ENCODE results near the gene FBXW7. TPM values are rescaled to one million over a fixed set of nuclear protein-coding genes. Genes with fewer than 3 reads are reported as not detected.
"Not testable (repeated sequence)": the region's sequence is repeated elsewhere in the genome, so short reads cannot be mapped to it uniquely, and the experiment has no call there.

Gene FBXW7
- total RNA-seq, 1 donor from 2014 or later, result 105 TPM

DNA sequence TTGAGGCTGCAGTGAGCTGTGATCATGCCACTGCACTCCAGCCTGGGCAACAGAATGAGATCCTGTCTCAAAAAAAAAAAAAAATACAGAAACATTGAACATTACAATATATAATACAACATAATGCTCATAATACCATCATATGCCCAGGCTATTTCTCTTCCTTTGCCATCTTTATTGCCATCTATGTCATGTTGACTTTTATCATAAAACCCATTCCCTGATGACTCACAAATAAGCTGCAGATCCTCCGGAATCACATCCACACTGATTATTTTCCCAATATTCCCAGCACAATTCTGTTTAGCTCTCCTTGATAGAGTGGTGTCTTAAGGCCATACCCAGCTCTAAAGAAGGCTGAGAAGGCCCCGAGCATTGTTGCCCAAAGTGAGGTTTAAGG lies 9.2 kb upstream of the FBXW7 start:
- DNase-seq, result no peak

GRCh38 chr4:152544533-152544932 lies 8.6 kb upstream of the FBXW7 start:
- DNase-seq, result not testable (repeated sequence)

DNA sequence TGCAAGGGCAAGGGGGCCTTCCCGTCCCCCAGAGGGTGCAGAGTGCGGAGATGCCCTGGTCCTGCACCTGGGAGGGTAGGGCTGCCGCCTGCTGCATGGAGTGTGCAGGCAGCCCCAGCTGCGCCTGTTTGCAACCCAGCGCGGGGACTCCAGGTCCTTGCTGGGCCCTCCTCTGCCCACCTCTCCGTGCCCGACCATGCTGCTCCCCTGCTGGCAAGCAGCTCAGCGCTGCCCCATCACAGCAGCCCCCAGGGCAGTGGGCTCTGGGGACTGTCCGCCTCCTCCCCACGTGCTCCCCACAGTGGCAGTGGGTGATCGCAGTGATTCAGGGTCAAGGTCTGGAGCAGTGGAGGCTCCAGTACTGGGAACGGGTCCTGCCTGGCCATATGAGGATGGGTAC lies 5.0 kb upstream of the FBXW7 start:
- DNase-seq, result no peak

DNA sequence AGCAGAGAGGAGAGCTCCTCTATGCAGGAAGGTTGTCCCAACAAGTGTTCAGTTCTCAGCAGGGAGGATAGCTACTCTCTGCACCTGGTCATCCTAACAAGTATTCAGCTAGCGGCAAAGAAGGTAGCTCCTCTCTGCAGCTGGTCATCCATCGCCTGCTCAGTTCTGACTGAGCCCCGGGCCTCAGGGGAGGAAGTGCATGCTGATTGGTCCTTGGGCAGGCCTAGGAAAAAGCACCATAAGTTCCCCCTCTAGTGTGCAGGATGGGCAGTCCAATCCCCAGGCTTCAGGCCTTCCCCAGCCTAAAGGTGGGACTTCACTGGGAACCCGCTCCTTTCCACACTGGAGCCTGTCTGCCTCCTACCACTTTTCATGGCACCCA lies 4.4 kb upstream of the FBXW7 start:
- no peak for DNase-seq

- DNase-seq, result no peak
Measured at GRCh38 chr4:152539556-152540292, 3.8 kb upstream of the FBXW7 start.

DNA sequence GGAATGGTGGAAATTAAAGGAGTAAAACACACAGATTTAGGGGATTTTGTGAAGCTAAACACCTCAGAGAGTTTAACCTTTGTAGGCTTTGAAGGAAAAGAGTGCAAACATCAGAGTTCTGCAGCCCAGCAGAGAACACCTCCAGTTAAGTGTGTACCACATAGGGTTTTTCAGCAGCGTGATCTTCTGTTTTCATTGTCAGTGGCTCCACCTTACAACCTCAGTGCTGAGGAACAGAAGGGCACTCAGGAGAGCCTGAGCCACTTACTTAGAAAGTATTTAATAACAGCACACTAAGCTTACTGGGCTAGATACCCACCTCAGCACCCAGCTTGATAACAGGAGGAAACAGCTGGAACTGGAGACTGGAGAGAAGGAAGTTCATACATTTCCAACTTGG lies 2.0 kb upstream of the FBXW7 start:
- peak; percentile 17 for DNase-seq

GRCh38 chr4:152536545-152537182 lies 772 bp upstream of the FBXW7 start:
- peak; percentile 66 for DNase-seq

GRCh38 chr4:152535360-152535902 lies 461 bp downstream of the FBXW7 start:
- no peak for DNase-seq

DNA sequence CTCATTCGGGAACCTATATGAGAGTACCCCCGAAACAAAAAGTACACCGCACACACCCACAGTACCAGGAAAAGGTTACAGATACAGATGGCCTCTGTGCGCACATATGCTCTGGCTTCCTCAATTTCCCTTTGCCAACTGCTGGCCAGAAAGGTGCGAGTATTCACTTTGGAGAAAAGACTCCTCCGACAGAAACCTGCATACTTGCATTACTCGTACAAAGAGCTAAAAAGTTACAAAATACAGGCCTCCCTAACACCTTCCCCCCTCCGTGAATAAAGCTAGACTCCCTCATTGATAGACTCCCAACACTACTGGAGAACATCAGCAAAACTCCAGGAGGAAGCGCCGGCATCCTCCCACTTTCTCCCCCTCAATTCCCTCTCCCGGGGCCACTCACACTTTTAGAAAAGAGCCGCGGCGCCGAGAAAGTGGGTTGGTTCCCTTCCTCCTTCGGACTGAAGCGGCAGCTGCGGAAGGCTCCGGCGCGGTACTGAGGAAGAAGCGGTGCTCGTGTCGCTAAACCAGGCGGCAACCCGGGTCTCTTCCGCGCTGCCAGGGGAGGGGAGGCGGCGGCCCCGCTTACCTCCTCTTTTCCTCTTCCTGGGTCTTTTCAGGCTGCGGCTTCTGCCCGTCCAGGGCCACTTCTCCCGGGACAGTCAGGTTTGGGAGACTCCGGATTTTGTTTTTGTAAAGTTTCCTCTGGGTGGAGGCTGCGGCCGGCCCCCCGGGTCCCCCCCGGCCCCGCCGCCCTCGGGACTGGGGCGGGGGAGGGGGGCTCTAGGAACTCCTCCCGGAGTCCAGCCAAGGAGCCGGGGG lies 1.1 kb downstream of the FBXW7 start:
- DNase-seq, result peak; percentile 43

- peak; percentile 29 for DNase-seq
Measured at GRCh38 chr4:152531479-152531878, 4.4 kb downstream of the FBXW7 start.

- no peak for DNase-seq
Measured at GRCh38 chr4:152530600-152530999, 5.3 kb downstream of the FBXW7 start.

DNA sequence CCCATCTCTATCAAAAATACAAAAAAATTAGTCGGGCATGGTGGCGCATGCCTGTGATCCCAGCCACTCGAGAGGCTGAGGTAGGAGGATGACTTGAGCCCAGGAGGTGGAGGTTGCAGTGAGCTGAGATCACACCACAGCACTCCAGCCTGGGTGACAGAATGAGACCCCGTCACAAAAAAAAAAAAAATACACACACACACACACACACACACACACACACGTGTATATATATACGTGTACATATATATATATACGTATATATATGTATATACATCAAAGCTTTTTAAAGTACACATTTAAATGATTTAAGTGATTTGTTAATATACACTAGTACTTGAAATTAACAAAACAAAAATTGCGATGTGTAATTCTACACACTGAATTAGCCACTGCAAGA lies 6.0 kb downstream of the FBXW7 start:
- DNase-seq, result no peak

GRCh38 chr4:152528060-152528459 lies 7.8 kb downstream of the FBXW7 start:
- no peak for DNase-seq

DNA sequence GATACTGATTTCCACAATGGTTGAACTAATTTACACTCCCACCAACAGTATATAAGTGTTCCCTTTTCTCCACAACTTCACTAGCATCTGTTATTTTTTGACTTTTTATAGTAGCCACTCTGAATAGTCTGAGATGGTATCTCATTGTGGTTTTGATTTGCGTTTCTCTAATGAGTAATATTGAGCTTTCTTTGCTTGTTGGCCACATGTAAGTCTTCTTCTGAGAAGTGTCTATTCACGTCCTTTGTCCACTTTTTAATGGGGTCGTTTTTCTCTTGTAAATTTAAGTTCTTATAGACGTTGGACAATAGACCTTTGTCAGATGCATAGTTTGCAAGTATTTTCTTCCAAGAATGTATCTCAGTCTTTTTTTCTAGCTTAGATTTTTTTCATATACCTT lies 10.0 kb downstream of the FBXW7 start:
- DNase-seq, result no peak

DNA sequence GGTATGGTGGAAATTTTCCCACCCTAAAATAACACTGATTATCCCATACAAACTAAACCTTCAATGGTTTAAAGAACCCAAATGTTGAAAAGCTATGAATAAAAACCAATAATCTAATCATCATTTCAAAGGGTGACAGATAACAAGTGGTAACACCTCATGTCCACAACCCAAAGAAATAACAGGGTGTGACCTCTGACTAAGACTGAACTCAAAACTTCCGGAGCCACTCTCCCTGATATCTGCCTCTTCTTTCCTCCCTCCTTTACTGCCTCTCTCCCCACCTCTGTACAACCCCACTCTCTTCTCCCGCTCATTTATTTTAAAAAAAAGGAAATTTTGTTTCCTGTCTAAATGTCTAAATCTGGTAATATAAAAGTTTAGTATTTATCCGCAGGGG lies 11.5 kb downstream of the FBXW7 start:
- DNase-seq, result no peak

DNA sequence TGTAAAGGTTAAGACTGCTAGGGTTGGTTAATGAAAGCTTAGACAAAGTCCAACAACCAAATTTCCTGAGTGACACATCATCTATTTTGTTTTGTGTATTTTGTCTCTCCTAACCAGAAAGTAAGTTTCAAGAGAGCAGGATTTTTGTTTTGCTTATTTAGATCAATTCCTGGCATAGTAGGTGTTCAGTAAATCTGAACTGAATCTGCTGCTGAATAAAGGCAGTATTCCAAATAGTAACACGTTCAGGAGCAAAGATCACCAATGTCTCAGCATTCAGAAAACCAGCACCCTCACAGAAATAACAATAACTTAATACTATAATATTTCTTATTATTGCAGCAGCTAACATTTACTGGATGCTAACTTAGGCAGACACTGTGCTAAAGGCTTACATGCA lies 12.2 kb downstream of the FBXW7 start:
- DNase-seq, result no peak

GRCh38 chr4:152522754-152523153 lies 13.1 kb downstream of the FBXW7 start:
- DNase-seq, result no peak

GRCh38 chr4:152522245-152522644 lies 13.6 kb downstream of the FBXW7 start:
- no peak for DNase-seq

DNA sequence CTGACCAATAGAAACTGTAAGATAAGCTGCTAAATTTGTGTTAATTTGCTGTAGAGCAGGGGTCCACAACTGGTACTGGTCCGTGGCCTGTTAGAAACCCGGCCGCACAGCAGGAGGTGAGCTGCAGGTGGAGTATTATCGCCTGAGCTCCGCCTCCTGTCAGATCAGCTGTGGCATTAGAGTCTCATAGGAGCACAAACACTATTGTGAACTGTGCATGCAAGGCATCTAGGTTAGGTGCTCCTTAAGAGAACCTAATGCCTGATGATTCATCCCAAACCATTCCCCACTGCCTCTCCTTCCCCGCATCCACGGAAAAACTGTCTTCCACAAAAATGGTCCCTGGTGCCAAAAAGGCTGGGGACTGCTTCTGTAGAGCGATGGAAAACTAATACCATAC lies 19.7 kb downstream of the FBXW7 start:
- no peak for DNase-seq

GRCh38 chr4:152515678-152516077 lies 20.2 kb downstream of the FBXW7 start:
- DNase-seq, result no peak

DNA sequence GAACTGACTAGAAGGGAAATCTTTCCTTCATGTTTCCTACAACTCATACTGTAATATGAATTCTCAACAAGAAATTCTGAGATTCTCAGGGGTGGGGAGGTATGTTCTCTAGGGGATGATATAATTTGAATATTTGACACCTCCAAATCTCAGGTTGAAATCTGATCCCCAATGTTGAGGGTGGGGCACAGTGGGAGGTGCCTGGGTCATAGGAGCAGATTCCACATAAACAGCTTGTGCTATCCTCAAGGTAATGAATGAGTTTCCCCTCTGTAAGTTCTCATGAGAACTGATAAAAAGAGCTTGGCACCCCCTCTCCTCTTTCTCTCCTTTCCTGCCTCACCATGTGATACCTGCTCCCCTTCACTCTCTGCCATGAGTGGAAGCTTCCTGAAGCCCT lies 21.5 kb downstream of the FBXW7 start:
- DNase-seq, result no peak

GRCh38 chr4:152513078-152513477 lies 22.8 kb downstream of the FBXW7 start:
- no peak for DNase-seq

- DNase-seq, result peak; percentile 74
Measured at GRCh38 chr4:152512483-152512882, 23.4 kb downstream of the FBXW7 start.
